Progenitor cell of endocrine pancreas (in vitro differentiated cells): ENCODE results near the gene VPS13D. TPM values are rescaled to one million over a fixed set of nuclear protein-coding genes. Genes with fewer than 3 reads are reported as not detected.
"Not testable (repeated sequence)": the region's sequence is repeated elsewhere in the genome, so short reads cannot be mapped to it uniquely, and the experiment has no call there.

Experiments
- DNase-seq: peaks from one replicate; pipeline ENCODE4 v3.0.0; 2021; ENCODE audit warnings: low spot score; ENCODE audit not compliant: unreplicated experiment
- H3K27ac Mint-ChIP-seq: 2 replicates; pipeline ENCODE4 v1.8.0; 2021; ENCODE audit warnings: mild to moderate bottlenecking, moderate library complexity, mixed read lengths
- H3K27me3 Mint-ChIP-seq: 2 replicates; pipeline ENCODE4 v1.8.0; 2021; ENCODE audit warnings: mixed read lengths
- H3K36me3 Mint-ChIP-seq: 2 replicates; pipeline ENCODE4 v1.8.0; 2022; ENCODE audit warnings: mixed read lengths; ENCODE audit not compliant: insufficient read depth
- H3K4me1 Mint-ChIP-seq: 2 replicates; pipeline ENCODE4 v1.8.0; 2021; ENCODE audit warnings: low read depth, mixed read lengths
- H3K4me3 Mint-ChIP-seq: 2 replicates; pipeline ENCODE4 v1.8.0; 2021; ENCODE audit warnings: low read depth, mild to moderate bottlenecking, moderate library complexity, mixed read lengths
- H3K9me3 Mint-ChIP-seq: 2 replicates; pipeline ENCODE4 v1.8.0; 2021; ENCODE audit warnings: low read depth, mixed read lengths
- CTCF ChIP-seq: fragments of 200-600 bp; sonication (generic); IDR thresholded peaks from one replicate; pipeline ENCODE4 v1.5.0; 2021; ENCODE audit warnings: antibody characterized with exemption, mild to moderate bottlenecking; ENCODE audit not compliant: unreplicated experiment
- total RNA-seq: library from RNA; stranded (reverse); gene quantifications from 2 replicates; pipeline ENCODE4 v1.2.1, GENCODE V29; 2021

VPS13D gene
- total RNA-seq, 1 donor from 2014 or later = 41.9 TPM

- Mint-ChIP-seq H3K4me1 (peaks cover 50% of the 10 kb centered on the region), H3K9me3 (no peaks in the 10 kb centered on the region), H3K4me3 (no peak overlapping the region), H3K27ac (peak overlapping the region; percentile 93), H3K36me3 (peaks cover 10% of the 10 kb centered on the region), H3K27me3 (no peaks in the 10 kb centered on the region)
- no peak for TF ChIP-seq CTCF
- no peak for DNase-seq
Measured at GRCh38 chr1:12453400-12454343, 223.8 kb downstream of the VPS13D start.

GRCh38 chr1:12454406-12455391 lies 224.9 kb downstream of the VPS13D start:
- H3K4me3 Mint-ChIP-seq = no peak overlapping the region
- no peaks in the 10 kb centered on the region for H3K9me3 Mint-ChIP-seq

GRCh38 chr1:12456081-12456480 lies 226.3 kb downstream of the VPS13D start:
- H3K4me3 Mint-ChIP-seq, DNase-seq, H3K27me3 Mint-ChIP-seq, H3K27ac Mint-ChIP-seq, H3K9me3 Mint-ChIP-seq: not testable (repeated sequence)
- H3K4me1 Mint-ChIP-seq = peaks cover 40% of the 10 kb centered on the region
- H3K36me3 Mint-ChIP-seq = peaks cover 16% of the 10 kb centered on the region

More at GRCh38 chr1:12454406-12455391, 224.9 kb downstream of the VPS13D start:
- H3K27ac Mint-ChIP-seq = peak overlapping the region; percentile 85
- peaks cover 42% of the 10 kb centered on the region for H3K4me1 Mint-ChIP-seq
- no peaks in the 10 kb centered on the region for H3K27me3 Mint-ChIP-seq
- no peak for DNase-seq
- peaks cover 15% of the 10 kb centered on the region for H3K36me3 Mint-ChIP-seq
- TF ChIP-seq CTCF = no peak

GRCh38 chr1:12456979-12457378 lies 227.1 kb downstream of the VPS13D start:
- H3K4me1 Mint-ChIP-seq = peaks cover 49% of the 10 kb centered on the region
- H3K27ac Mint-ChIP-seq = no peak overlapping the region
- H3K27me3 Mint-ChIP-seq = no peaks in the 10 kb centered on the region
- H3K9me3 Mint-ChIP-seq = no peaks in the 10 kb centered on the region
- no peak overlapping the region for H3K4me3 Mint-ChIP-seq
- H3K36me3 Mint-ChIP-seq = peaks cover 16% of the 10 kb centered on the region
- DNase-seq = no peak
- TF ChIP-seq CTCF = no peak

- no peak overlapping the region for H3K27ac Mint-ChIP-seq
- no peak for TF ChIP-seq CTCF
- H3K9me3 Mint-ChIP-seq = no peaks in the 10 kb centered on the region
Measured at GRCh38 chr1:12457771-12458170, 227.9 kb downstream of the VPS13D start.

More at GRCh38 chr1:12457771-12458170, 227.9 kb downstream of the VPS13D start:
- H3K4me3 Mint-ChIP-seq = no peak overlapping the region
- no peak for DNase-seq
- peaks cover 55% of the 10 kb centered on the region for H3K4me1 Mint-ChIP-seq
- peaks cover 16% of the 10 kb centered on the region for H3K36me3 Mint-ChIP-seq
- H3K27me3 Mint-ChIP-seq = no peaks in the 10 kb centered on the region
